SU-DHL-6 (cell line): ENCODE data around the gene CORO1C.

ENCODE experiments used
- H2AFZ ChIP-seq: fragments of 200-600 bp; sonication (generic); 2 replicates; pipeline ENCODE4 v1.6.1; 2014; ENCODE audit warnings: low read depth, mild to moderate bottlenecking, moderate library complexity, mixed read lengths, antibody characterized with exemption, low read length; ENCODE audit not compliant: severe bottlenecking
- H3F3A ChIP-seq: fragments of 200-600 bp; shearing (Covaris generic); 2 replicates; pipeline ENCODE4 v1.6.0; 2016; ENCODE audit warnings: antibody characterized with exemption, mild to moderate bottlenecking; ENCODE audit not compliant: insufficient read depth
- H3K27ac ChIP-seq: fragments of 200-600 bp; sonication (generic); 2 replicates; pipeline ENCODE4 v1.5.1; 2016; ENCODE audit warnings: low read depth, mild to moderate bottlenecking, low read length, moderate library complexity, mixed read lengths
- H3K27me3 ChIP-seq: fragments of 200-600 bp; sonication (generic), shearing (Covaris generic); 2 replicates; pipeline ENCODE4 v1.6.0; 2014; ENCODE audit warnings: mild to moderate bottlenecking, low read length
- H3K36me3 ChIP-seq: fragments of 200-600 bp; sonication (generic); 2 replicates; pipeline ENCODE4 v1.6.1; 2014; ENCODE audit warnings: mild to moderate bottlenecking, low read length, mixed read lengths
- H3K4me2 ChIP-seq: fragments of 300-600, 200-600 bp; shearing (Covaris generic), sonication (generic); 2 replicates; pipeline ENCODE4 v1.6.0; 2014; ENCODE audit warnings: low read length, low read depth, mild to moderate bottlenecking; ENCODE audit not compliant: poor library complexity, severe bottlenecking
- H3K4me3 ChIP-seq: fragments of 200-600 bp; sonication (generic); 2 replicates; pipeline ENCODE4 v1.5.1; 2014; ENCODE audit warnings: antibody characterized with exemption, low read length, mild to moderate bottlenecking, mixed read lengths; ENCODE audit not compliant: insufficient read depth, poor library complexity, severe bottlenecking
- H3K79me2 ChIP-seq: fragments of 200-600 bp; sonication (generic); 2 replicates; pipeline ENCODE4 v1.6.1; 2014; ENCODE audit warnings: mild to moderate bottlenecking, low read length, moderate library complexity; ENCODE audit not compliant: insufficient read depth
- H3K9ac ChIP-seq: fragments of 200-600 bp; sonication (generic); 2 replicates; pipeline ENCODE4 v1.7.0; 2014; ENCODE audit warnings: mild to moderate bottlenecking, low read length
- H3K9me2 ChIP-seq: fragments of 200-600 bp; sonication (generic); replicated peaks from 2 replicates; pipeline ENCODE4 v1.6.1; 2014; ENCODE audit warnings: low read length; ENCODE audit not compliant: insufficient read depth
- H3K9me3 ChIP-seq: fragments of 200-600 bp; sonication (generic); 2 replicates; pipeline ENCODE4 v1.6.1; 2014; ENCODE audit warnings: low read length, mixed read lengths; ENCODE audit not compliant: insufficient read depth
- H4K20me1 ChIP-seq: fragments of 200-600 bp; sonication (generic); 2 replicates; pipeline ENCODE4 v1.6.1; 2014; ENCODE audit warnings: low read depth, mild to moderate bottlenecking, antibody characterized with exemption, low read length, moderate library complexity, mixed read lengths
- CTCF ChIP-seq: fragments of 200-600 bp; sonication (generic); IDR thresholded peaks from one replicate; pipeline ENCODE4 v1.5.1; 2017; ENCODE audit warnings: antibody characterized with exemption, mild to moderate bottlenecking, low read length, moderate library complexity; ENCODE audit not compliant: insufficient read depth, poor library complexity, severe bottlenecking
- EZH2phosphoT487 ChIP-seq: fragments of 200-600 bp; sonication (generic), shearing (Covaris generic); conservative IDR thresholded peaks from 2 replicates; pipeline ENCODE4 v1.6.1; 2018; ENCODE audit warnings: mild to moderate bottlenecking, antibody characterized with exemption, low read length, moderate library complexity, mixed read lengths

Gene CORO1C

GRCh38 chr12:108731105-108731865 is at the start of gene CORO1C:
Gene CORO1C, minus strand, starts transcription at chr12:108731518. Its CDS starts 30,200 bp downstream, at chr12:108701318.
- Histone ChIP-seq H3K9me2 (no peaks in the 10 kb centered on the region), H3K79me2 (no peaks in the 10 kb centered on the region), H3F3A (peaks cover 19% of the 10 kb centered on the region), H4K20me1 (no peaks in the 10 kb centered on the region), H2AFZ (peak within 1 kb of the TSS; percentile 86), H3K36me3 (no peaks in the 10 kb centered on the region), H3K4me2 (peak within 1 kb of the TSS; percentile 91), H3K9me3 (no peaks in the 10 kb centered on the region), H3K27ac (0 out of 2 replicates have a peak within 1 kb of the TSS, but pooled peaks have one; percentile 34), H3K27me3 (no peaks in the 10 kb centered on the region), H3K9ac (peak within 1 kb of the TSS; percentile 72), H3K4me3 (peak within 1 kb of the TSS; percentile 61)
- TF ChIP-seq EZH2phosphoT487 = no peak
- peak; percentile 76 for TF ChIP-seq CTCF

GRCh38 chr12:108779998-108780688 is 48.8 kb upstream of the CORO1C start:
- H2AFZ ChIP-seq = no peak overlapping the region
- H3F3A ChIP-seq = no peaks in the 10 kb centered on the region
- H3K9ac ChIP-seq = no peak overlapping the region
- no peaks in the 10 kb centered on the region for H3K36me3 ChIP-seq
- H3K9me2 ChIP-seq = no peaks in the 10 kb centered on the region
- H4K20me1 ChIP-seq = no peaks in the 10 kb centered on the region
- H3K9me3 ChIP-seq = no peaks in the 10 kb centered on the region
- H3K4me2 ChIP-seq = no peak overlapping the region
- no peak overlapping the region for H3K4me3 ChIP-seq
- TF ChIP-seq CTCF (no peak), EZH2phosphoT487 (no peak)
- H3K27me3 ChIP-seq = no peaks in the 10 kb centered on the region
- H3K79me2 ChIP-seq = no peaks in the 10 kb centered on the region
- no peak overlapping the region for H3K27ac ChIP-seq

DNA sequence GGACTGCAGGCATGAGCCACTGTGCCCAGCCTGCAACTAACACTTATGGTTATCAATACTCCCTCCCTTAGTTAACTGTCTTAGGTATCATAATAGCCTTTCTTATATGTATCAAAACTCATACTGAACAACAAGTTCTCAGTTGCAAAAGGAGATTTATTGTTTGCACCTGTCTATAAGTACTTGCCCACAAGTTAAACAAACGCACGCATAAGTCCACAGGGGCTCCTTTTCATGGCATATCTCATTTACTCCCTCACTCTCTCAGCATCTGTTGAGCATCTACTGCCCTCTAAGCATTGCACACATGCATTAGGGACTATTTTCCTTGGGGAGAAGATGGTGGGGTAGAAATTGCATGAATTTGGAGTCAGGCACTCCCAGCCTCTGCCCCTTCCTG is 46.7 kb upstream of the CORO1C start:
- no peaks in the 10 kb centered on the region for H3K9me2 ChIP-seq
- H3K9ac ChIP-seq = no peak overlapping the region
- H2AFZ ChIP-seq = no peak overlapping the region
- H3K27me3 ChIP-seq = no peaks in the 10 kb centered on the region
- H3K79me2 ChIP-seq = no peaks in the 10 kb centered on the region
- H3F3A ChIP-seq = no peaks in the 10 kb centered on the region
- no peaks in the 10 kb centered on the region for H3K36me3 ChIP-seq
- no peak overlapping the region for H3K4me3 ChIP-seq
- H4K20me1 ChIP-seq = no peaks in the 10 kb centered on the region
- no peak overlapping the region for H3K4me2 ChIP-seq
- no peaks in the 10 kb centered on the region for H3K9me3 ChIP-seq
- H3K27ac ChIP-seq = no peak overlapping the region
- no peak for TF ChIP-seq EZH2phosphoT487
- TF ChIP-seq CTCF = no peak
